DMS53 treated with DMSO at 0.1 percent for 48 hours (cell line): Measurements from ENCODE around the gene FOXF2.

Source experiments
- DNase-seq: peaks from one replicate; lab custom pipeline; 2025; ENCODE audit not compliant: unreplicated experiment; lab: John Stamatoyannopoulos, UW

The FOXF2 gene

DNA sequence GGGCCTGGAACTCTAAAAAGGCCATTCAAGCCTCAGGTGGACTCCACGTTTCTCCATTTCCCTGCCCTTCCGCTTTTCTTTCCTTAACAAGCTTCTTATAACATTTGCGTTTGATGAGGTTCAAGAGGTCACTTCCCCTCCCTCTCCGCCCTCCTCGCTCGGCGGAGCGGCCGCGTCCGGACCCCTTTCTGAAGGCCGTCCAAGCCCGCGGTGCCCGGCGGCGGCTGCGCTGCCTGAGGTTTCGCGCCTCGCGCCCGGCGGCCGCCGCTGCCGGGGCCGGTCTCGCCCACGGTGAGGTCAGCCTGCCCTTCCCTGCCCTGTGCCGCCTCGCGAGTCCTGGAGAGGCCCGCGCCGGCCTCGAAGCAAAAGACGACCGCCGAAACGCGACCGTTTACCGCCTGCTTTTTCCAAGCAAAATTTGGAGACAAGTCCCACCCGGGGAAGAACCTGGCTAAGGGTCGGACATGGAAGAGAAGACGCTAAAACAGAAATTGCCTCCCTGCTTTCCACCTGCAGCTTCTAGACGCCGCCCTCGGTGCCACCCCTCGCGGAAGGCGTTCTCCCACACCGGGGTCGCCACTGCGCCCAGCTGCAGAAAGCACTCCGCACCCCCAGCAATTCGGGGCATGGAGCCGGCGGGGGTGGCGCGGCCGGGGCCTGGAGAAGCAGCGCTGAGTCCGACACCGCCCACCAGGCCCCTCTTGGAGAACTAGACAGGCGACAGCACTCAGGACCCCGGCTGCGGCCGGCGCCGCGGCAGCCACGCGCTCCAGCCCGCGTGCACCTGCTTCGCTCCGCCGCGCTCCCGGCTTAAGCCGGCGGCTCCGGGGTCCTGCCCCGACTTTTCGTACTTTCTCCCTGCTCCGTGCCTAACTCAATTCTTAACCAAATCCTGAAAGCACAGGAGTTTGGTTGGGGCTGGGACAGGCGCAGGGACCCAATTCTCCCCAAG is 11.0 kb upstream of the FOXF2 start:
- no peak for DNase-seq

DNA sequence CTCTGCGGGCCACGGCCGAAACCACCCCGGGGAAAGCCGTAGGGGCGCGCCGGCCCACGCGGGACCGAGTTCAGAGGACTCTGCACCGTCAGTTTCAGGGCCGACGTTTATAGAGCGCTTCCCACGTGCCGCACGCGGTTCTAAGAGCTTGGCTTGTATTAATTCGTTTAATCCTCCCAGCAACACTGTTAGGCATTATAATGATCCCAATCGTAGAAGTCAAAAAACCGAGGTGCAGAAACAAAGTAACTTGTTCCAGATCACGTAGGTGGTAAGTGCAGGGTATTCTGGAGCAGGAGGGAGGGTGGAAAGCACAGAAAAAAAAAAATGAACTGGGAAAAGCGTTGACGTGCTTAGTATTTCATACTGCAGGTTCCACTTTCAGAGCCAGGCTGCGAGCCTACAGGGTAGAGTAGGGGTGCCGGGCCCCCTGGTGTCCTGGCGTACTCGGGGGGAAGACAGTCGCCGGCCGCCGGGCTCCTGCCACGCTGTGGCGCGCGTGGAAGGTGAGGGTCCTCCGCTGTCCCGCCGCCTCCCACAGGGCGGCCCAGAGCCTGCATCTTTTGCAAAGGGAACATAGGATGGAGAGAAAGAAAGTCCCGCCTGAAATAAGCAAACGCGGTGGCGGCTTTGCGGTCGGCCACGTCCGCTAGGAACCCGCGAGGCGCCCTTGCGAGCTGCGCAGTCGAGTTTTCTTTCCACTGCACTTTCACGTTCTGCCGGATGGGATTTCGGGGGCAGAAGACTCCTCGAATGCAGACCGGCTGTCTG is 10.2 kb upstream of the FOXF2 start:
- DNase-seq, result no peak

DNA sequence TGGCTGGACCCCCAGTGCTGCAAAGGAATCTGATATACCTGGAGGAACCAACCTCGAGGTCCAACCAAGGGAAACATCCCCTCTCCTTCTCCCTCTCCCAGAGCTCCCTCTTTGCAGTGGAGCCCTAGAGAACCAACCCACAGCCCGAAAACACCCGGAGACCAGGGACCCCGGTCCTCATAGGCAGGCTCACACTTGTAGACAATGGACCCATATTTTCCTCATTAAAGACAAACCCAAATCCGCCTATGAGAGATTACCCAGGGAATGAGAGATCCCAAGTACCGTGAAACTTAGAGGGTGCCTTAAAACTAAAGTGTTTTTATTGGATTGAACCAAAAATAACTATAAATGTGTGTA is 9.6 kb upstream of the FOXF2 start:
- DNase-seq, result no peak

DNA sequence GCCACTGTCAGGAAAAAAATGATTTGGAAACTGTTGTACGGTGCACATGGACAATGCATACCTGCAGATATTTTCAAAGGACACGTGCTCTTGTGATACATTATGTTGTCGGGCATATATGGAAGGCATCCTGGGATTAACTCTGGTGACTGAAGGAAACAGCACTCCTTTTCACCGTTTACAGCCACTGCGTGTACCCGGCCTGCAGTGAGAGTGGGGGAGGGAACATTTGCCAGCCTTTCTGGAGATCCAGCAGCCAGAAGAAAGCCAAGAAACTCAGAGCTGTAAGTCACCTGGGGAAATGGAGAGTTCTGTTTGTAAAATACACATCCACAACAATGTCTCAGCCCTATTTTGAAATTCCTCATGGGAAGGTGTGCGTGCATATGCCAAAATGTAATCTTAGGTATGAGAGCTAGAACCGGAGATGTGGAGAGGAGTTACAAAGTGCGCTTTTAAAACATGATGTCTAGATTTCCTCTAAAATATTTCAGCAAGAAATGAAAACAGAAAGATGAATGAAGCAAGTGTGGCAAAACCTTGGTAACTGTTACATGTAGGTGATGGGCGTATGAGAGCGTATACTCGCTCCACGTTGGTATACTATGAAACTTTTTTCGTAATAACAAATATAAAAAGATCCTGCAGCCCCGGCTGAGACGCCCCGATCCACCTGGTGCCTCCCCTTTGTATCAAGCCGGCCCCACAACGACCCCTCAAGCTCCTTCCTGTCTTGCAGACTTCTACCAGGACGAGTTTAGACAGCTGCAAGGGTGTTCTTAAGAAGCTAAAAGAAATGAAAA is 8.6 kb upstream of the FOXF2 start:
- no peak for DNase-seq

DNA sequence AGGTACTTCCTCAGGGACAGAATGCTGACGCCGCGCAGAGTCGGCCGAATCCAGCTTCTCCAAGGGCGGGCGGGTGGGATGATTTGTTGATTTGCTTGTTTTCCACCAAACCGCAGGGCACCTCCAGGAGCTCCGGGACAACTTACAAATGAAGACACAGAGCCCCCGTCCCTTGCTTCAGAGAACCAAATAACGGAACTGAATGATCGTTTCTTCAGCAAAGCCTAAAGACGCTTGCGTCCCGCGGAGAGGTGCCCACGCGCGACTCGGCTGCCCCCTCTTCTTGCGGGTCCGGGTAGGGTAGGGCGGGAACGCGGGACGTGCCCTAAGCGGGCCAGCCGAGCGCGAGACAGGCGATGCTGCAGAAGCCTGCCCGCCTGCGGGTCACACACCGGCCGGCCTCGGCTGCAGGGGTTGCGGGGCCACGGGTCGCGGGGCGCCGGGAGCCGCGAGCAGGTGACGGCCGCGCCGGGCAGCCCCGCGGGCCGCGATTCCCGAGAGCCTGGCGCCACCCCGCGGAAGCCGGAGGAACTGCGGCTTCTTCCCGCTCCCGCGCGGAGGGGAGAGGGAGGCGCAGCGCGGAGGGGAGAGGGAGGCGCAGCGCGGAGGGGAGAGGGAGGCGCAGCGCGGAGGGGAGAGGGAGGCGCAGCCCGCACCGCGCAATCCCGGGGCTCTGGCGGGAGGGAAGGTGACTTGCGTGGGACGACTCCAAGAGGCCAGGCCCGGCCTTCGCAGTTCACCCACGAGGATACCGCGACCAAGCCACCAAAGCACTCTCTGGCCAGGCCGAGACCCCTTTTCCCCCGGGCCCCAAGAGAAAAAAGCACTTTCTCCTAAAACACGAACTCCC is 7.7 kb upstream of the FOXF2 start:
- DNase-seq, result no peak

DNA sequence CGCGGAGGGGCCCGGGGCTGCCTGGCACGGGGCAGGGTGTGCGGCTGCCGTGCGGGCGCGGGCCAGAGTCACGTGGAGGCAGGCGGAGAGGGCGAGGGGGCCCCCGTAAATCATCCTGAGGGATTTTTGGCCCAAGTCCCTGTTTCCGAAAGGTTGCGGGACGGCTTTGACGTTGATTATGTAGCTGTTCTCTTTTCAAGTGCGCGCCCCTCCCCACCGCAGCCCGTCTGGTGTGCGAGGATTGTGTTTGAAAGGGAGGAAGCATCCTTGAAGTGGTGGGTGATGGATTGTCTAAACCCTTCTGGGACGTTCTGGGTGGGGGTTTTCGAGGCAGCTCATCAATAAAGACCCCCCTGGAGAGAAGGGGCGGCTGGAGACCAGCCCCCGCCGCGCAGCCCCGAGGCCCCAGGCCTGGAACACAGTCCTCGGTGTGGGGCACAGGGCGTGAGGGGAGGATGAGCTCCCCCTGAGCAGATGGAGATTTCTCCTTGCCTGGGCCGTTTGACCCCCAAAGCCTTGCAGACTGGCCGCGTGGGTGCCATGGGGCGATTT is 7.0 kb upstream of the FOXF2 start:
- DNase-seq, result no peak

DNA sequence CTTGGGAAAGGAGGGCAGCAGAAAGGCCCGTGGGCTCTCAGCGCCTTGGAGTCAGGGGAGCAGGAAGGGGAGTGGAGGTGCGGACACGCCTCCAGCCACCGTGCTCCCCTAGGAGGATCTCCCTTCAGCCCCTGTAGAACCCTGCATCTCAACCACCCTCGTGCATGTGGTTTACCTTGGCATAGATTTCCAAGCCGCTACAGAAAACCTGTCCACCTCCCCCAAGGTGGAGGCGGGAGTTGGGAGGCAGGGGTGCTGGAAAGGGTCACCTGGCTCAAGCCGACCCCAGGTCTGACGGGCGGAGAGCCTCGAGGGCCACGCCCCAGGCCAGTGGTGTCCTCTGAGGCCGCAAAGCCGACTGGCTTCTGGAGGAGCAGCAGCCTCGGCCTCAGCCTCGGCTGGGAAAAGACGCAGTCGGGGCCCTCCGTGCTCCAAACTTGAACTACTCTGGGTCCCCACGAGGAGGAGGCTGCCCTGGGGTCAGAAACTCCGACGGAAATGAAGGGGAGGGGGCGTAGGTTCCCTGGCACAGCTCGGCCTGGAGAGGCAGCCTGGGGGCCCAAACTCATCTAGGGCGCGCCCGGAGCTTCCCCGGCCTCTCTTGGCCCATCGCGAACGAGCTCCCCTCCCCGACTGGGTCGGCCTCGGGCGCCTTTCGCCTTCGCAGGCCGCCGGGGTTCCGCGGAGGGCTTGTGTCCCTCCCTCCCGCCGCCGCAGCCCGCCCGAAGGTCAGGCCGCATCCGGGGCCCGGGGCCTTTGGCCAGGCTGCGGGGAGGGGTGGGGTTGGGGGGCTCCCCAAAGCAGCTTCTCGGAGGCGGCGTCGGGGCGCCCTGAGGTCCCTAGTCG is 6.3 kb upstream of the FOXF2 start:
- DNase-seq, result no peak

DNA sequence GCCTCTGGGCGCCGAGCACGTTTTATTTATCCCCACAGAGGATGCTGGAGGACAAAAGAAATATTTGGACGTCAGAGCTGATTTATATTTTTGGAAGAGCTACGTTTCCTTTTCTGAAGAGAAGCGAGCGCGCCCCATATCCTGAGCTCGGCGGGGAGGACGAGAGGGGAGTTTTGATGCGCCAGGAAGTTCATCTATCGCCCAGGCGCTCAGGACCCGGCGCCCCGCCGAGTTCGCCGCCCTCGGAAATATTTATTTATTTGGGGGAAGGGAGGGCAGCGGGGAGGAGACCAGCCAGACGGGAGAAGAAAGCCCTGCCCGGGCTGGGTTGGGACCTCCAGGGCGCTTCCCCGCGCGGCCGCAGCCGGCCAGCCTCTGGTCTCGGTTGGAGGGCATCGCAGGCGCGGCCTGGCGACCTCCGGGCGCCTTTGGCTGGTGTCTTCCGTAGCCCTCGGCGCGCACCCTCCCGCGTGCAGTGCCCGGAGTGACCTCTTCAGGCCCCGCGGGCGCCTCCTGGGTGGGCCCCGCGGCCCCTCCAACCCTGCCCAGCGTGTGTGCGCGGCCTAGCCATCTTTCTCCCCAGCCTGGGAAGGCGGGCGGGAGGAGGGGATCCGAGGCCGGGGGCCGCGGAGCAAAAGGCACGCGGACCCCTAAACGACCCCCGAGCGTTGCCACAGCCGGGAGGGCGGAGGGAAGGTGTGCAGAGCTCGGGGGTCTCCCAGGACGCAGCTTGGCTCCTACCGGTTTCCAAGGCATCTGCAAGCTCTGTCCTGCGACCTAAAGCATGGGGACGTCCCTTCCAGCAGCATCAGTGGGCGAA is 5.4 kb upstream of the FOXF2 start:
- DNase-seq, result no peak

DNA sequence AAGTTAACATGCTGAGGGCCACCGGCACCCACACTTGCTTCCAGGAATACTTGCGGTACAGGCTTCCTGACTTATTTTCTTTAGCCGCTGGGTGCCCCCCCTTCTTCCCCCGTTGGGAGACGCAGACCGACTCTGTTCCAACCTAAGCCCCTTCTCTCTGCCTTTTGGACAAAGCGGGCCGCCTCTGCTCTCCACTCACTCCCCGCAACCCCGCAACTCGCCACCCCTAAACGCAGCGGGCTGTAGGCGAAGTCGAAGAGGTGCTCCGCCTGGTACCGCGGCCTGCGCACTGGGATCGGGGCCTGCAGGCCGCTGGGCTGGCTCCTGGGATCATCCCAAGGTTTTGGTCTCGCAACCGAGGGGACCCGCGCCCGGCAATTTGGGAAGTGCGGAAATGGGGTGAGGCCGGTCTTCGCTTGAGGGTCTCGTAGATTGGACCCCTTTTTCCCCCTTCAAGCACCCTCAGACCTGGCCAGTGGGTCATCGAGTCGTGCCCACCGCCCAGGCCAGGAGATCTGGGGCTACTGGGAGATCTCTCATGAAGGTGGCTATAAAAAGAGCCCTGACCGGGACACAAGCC is 4.7 kb upstream of the FOXF2 start:
- DNase-seq, result no peak

DNA sequence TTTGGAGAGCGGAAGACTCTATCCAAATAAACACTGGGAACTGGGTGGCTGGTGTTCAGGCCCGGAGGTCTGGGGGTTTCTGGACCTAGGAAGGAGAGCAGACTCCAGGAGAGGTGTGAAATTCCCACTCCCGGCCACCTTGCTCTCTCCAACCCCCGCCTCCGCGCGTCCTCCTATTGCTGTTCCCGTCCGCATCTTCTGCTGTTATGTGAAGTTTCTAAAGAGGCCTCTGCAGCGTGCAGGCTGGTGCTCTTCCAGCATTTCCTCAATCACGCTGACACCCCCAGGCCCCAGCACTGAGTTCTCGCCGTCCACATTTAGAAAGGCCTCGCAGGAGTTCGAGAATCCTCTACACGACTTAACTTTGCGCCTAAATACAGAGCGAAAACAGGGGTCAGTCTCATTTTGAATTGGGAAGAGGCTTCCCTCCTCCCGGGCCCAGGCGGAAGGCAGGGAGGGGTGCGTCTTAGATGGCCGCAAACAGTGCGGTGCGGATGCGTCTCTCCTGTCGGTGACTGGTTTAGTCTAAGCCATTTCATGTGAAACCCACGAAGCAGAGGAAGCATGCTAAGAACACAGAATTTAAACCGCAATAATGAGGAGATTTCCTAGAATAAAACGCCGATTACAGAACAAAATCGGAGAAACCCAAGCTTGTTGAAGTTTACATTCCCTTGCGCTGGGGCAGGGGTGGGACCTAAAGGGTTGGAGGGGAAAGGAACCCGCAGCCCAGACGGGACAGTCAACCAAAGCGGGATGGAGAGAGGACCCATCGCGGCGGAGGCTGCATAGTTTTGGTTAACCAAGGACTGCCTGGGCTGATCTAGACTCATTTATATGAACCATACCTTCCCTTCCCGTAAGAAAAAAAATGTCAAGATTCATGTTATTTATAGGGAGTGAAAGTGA is 4.0 kb upstream of the FOXF2 start:
- DNase-seq, result no peak

DNA sequence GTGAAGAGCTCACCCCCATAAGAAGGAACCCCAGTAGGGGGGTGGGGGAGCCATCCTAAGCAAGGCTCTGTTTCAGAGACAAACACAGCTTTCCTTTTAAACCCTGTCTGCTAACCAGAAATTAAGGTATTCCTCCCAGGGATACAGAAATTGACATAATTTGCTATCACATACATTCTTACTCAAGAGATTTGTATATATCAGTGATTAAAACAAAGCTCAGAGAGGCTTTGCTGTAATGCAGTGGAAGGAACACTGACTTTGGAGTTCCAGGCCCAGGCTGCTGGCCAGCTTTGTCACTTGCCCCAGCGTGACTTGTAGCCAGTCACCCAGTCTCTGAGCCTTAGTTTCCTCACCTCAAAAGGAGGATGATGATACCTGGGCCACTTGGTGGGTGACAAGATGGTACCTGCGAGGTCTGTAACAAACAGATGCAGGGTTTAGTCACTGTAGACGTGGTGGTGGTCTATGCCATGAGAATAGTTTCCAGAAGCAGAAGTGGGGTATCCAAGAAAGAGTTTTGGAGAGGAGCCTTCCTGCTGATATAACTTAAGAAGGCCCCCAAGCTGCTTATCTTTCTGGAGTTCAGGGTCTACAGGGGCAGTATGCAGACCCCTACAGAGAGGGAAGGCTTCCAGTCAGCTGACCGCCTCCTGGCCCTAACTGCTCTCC is 3.2 kb upstream of the FOXF2 start:
- DNase-seq, result no peak

DNA sequence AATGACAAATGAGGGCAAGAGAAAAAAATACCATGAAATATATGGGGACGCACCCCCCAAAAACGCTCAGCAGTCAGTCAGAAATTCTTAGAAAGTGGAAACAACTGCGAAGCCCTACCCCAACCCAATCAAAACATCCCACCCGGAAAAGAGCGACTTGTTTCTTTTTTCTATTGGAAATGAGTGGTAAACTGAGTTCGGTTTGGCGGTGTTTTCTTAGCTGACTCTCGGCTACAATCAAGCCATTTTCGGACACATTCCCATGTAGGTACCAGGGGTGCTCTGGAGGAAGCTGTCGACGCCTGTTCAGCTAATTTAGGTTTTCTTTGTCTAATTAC is 1.9 kb upstream of the FOXF2 start:
- no peak for DNase-seq

DNA sequence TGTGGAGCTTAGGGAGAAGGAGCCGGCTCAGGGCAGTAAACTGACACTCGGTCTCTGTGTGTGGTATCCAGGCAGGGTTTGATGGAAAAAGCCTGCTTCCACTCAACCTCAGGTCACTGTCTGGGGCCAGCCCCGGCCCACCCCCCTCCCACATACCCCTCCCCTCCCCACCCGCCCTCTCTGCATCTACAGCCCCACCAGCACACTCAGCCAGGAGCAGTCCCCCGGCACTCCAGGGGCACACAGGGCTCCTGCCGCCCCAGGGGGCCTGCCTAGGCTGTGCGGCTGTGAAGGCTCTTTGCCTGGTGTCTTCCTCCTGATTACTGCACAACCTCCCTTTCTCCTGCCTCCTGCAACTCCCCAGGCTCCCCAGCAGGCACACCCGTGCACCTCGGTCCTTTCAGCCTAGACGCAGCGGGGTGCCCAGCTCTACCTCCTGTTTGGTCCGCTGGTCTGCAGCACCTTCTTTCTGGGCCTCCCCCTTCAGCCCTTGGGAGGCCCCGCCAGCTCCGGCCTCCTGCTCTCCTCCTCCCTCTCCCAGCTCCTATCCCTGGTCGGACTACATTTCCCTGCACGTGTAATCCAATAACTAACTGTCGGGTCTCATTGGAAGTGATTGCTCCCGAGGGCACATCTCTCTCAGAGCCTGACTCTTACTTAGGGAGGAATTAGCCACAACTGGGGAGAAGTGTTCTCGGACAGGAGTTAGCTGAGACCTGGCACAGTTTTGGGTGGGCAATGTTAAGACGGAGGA is 1.3 kb upstream of the FOXF2 start:
- no peak for DNase-seq

DNA sequence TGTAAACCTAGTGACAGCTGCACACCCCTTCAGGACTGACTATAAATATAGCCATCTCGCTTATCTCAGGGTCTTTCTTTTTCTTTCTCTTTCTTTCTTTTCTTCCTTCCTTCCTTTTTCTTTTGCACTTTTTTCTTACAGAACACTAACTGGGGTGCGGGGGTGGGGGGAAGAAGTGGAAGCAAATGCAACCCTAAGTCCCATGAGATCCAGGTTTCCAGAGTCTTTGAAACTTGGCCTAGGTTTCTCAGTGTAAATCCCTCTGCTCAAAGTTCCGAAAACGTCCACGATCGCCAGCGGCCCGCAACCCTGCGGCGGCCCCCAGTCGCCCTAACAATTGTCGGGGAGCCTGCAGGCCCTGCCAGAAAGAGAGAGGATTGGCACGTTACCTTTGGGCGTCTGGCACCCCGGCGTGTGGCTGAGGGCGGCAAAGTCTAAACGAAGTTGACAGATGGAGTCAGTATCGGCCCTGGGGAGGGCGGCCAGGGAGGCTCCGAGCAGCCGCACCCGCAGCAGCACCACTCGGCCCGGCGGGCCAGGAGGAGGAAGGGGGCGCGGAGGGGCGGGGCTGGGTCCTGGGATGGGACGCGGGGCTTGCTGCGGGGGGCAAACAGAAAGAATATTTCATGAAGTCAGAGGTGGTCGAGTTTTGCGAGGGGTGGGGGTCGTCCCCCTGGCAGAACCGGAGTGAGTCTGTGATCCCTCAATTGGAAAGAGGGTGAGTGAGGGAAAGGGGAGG is 577 bp upstream of the FOXF2 start:
- no peak for DNase-seq
